Right atrium auricular region (tissue), 2 donors: ENCODE data around the gene THSD7B. TPM values are rescaled to one million over a fixed set of nuclear protein-coding genes. Genes with fewer than 3 reads are reported as not detected.

Source experiments
- DNase-seq: peaks from one replicate; pipeline ENCODE4 v3.0.0-alpha.2; 2019; ENCODE audit warnings: low spot score
- H3K27ac ChIP-seq, 2 donors: fragments of 200-600 bp; sonication (generic); 1 replicate in 1 of 2; 2 replicates in 1 of 2; pipeline ENCODE4 v1.5.1; 2016 to 2019
- H3K27me3 ChIP-seq, 2 donors: fragments of 200-600 bp; sonication (generic); one replicate each; pipeline versions ENCODE4 v1.5.1 to v1.6.0; 2017 to 2019
- H3K36me3 ChIP-seq: fragments of 200-600 bp; sonication (generic); one replicate; pipeline ENCODE4 v1.5.1; 2016
- H3K4me1 ChIP-seq, 2 donors: fragments of 200-600 bp; sonication (generic); one replicate each; pipeline versions ENCODE4 v1.5.1 to v1.6.0; 2017 to 2019
- H3K4me3 ChIP-seq, 2 donors: fragments of 200-600 bp; sonication (generic); 1 replicate in 1 of 2; 2 replicates in 1 of 2; pipeline ENCODE4 v1.5.1; 2017 to 2019; ENCODE audit warnings: mild to moderate bottlenecking in 1 of 2, moderate library complexity in 1 of 2
- H3K9me3 ChIP-seq, 2 donors: fragments of 200-600 bp; sonication (generic); one replicate each; pipeline ENCODE4 v1.5.1; 2019
- CTCF ChIP-seq, 2 donors: fragments of 200-600 bp; sonication (generic); IDR thresholded peaks; one replicate each; pipeline ENCODE4 v1.5.1; 2019; ENCODE audit warnings: antibody characterized with exemption in 2 of 2
- total RNA-seq, 2 donors: library from RNA; depleted of rRNA; stranded (reverse); fragments of >200 nt; gene quantifications; one replicate each; pipeline ENCODE4 v1.1.0, GENCODE V29; 2016

THSD7B gene
- total RNA-seq, 2 donors from 2014 or later = 0.07 to 0.08 TPM

GRCh38 chr2:136985044-136985443 is 219.7 kb downstream of the THSD7B start:
- H3K4me1 ChIP-seq = no peaks in the 10 kb centered on the region
- no peaks in the 10 kb centered on the region for H3K9me3 ChIP-seq
- H3K4me3 ChIP-seq = no peak overlapping the region
- no peaks in the 10 kb centered on the region for H3K36me3 ChIP-seq
- no peaks in the 10 kb centered on the region for H3K27me3 ChIP-seq
- DNase-seq = no peak
- TF ChIP-seq CTCF (IDR thresholded peaks at IDR 0.05) = no peak
- no peak overlapping the region for H3K27ac ChIP-seq

- DNase-seq = no peak
Measured at GRCh38 chr2:136986605-136987221, 221.4 kb downstream of the THSD7B start.

GRCh38 chr2:136990316-136990715 is 225.0 kb downstream of the THSD7B start:
- no peak overlapping the region for H3K4me3 ChIP-seq

More at GRCh38 chr2:136986605-136987221, 221.4 kb downstream of the THSD7B start:
- H3K9me3 ChIP-seq = no peaks in the 10 kb centered on the region
- no peaks in the 10 kb centered on the region for H3K36me3 ChIP-seq
- H3K27me3 ChIP-seq = no peaks in the 10 kb centered on the region
- H3K27ac ChIP-seq = no peak overlapping the region
- H3K4me3 ChIP-seq = no peak overlapping the region
- no peaks in the 10 kb centered on the region for H3K4me1 ChIP-seq
- no peak for TF ChIP-seq CTCF (IDR thresholded peaks at IDR 0.05)

DNA sequence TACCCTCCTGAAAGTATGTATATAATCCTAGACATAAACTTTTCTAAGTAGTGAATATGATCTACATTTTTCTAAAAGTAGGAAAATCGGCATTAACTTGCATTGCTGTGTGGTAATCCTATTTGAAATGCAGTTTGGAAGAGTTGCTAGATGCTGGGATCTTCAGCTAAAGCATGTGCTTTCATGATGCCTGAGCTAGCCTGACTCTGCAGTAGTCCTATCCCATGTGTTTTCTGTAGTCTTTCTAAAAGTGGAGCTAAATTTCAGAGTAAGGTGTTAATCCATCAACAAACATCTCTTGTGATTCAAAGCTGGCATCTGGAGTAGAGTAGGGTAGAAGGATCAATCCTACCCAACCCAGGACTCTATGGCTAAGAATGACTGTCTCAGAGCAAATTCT is 229.4 kb downstream of the THSD7B start:
- H3K4me1 ChIP-seq = no peaks in the 10 kb centered on the region
- H3K27ac ChIP-seq = no peak overlapping the region
- DNase-seq = no peak
- H3K4me3 ChIP-seq = no peak overlapping the region
- no peaks in the 10 kb centered on the region for H3K9me3 ChIP-seq
- no peaks in the 10 kb centered on the region for H3K27me3 ChIP-seq
- no peaks in the 10 kb centered on the region for H3K36me3 ChIP-seq
- no peak for TF ChIP-seq CTCF (IDR thresholded peaks at IDR 0.05)

More at GRCh38 chr2:136990316-136990715, 225.0 kb downstream of the THSD7B start:
- no peaks in the 10 kb centered on the region for H3K27me3 ChIP-seq
- H3K36me3 ChIP-seq = no peaks in the 10 kb centered on the region
- no peaks in the 10 kb centered on the region for H3K4me1 ChIP-seq
- H3K9me3 ChIP-seq = no peaks in the 10 kb centered on the region
- TF ChIP-seq CTCF (IDR thresholded peaks at IDR 0.05) = no peak
- no peak for DNase-seq
- H3K27ac ChIP-seq = no peak overlapping the region

- Histone ChIP-seq H3K36me3 (no peaks in the 10 kb centered on the region), H3K9me3 (no peaks in the 10 kb centered on the region), H3K4me3 (no peak overlapping the region), H3K27ac (no peak overlapping the region), H3K4me1 (no peaks in the 10 kb centered on the region), H3K27me3 (no peaks in the 10 kb centered on the region)
- DNase-seq = no peak
- no peak for TF ChIP-seq CTCF (IDR thresholded peaks at IDR 0.05)
Measured at GRCh38 chr2:136997557-136997956, 232.2 kb downstream of the THSD7B start.

DNA sequence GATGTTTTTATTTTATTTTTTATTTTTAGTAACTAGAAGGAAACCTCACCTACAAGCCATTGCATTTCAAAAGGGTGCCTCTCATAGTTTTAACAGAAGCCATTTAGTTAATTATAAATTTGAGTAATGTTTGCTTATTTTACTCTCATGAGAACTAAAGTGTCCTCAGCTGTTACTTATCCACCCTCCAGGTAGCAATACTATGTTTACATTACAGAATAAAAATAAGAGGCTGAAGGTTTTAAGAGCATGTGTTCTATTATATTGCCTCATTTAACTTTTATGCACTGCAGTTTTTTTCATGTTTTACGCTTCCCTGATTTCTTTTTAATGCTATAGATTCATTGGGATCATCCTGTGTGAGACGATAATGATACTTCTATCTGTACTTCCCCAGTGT is 235.5 kb downstream of the THSD7B start:
- TF ChIP-seq CTCF (IDR thresholded peaks at IDR 0.05) = no peak
- no peaks in the 10 kb centered on the region for H3K9me3 ChIP-seq
- H3K36me3 ChIP-seq = no peaks in the 10 kb centered on the region
- no peaks in the 10 kb centered on the region for H3K27me3 ChIP-seq
- H3K4me3 ChIP-seq = no peak overlapping the region
- no peak for DNase-seq
- H3K4me1 ChIP-seq = no peaks in the 10 kb centered on the region
- no peak overlapping the region for H3K27ac ChIP-seq
